PC-9 (cell line): ENCODE measurements around the gene GIMAP8.

ENCODE experiments used
- EZH2 ChIP-seq: fragments of 200-600 bp; sonication (generic); IDR thresholded peaks from 2 replicates; pipeline ENCODE4 v1.8.0; 2017; ENCODE audit warnings: antibody characterized with exemption, low read depth
- TF ChIP-seq, protein P1 (sequence below): fragments of 200-600 bp; sonication (generic); conservative IDR thresholded peaks from 2 replicates; pipeline ENCODE4 v1.6.1; 2017; ENCODE audit warnings: mixed run types, antibody characterized with exemption, mild to moderate bottlenecking, moderate library complexity

DNA sequence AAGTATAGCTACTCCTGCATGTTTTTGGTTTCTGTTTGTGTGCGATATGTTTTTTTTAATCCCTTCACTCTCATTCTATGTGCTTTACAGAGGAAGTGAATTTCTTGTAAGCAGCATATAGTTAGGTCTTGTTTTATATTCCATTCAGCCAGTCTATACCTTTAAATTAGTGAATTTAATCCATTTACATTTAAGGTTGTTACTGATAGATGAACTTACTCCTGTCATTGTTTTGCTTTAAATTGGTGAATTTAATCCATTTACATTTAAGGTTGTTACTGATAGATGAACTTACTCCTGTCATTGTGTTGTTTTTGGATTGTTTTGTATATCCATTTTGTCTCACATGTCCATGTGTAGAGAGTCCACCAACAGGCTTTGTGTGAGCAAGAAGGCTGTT, 11.1 kb downstream of the GIMAP8 start:
- TF ChIP-seq, protein P1, sequence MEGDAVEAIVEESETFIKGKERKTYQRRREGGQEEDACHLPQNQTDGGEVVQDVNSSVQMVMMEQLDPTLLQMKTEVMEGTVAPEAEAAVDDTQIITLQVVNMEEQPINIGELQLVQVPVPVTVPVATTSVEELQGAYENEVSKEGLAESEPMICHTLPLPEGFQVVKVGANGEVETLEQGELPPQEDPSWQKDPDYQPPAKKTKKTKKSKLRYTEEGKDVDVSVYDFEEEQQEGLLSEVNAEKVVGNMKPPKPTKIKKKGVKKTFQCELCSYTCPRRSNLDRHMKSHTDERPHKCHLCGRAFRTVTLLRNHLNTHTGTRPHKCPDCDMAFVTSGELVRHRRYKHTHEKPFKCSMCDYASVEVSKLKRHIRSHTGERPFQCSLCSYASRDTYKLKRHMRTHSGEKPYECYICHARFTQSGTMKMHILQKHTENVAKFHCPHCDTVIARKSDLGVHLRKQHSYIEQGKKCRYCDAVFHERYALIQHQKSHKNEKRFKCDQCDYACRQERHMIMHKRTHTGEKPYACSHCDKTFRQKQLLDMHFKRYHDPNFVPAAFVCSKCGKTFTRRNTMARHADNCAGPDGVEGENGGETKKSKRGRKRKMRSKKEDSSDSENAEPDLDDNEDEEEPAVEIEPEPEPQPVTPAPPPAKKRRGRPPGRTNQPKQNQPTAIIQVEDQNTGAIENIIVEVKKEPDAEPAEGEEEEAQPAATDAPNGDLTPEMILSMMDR: no peak
- TF ChIP-seq EZH2: no peak
